ENCODE measurements around the gene ELOVL2. TPM values are rescaled to one million over a fixed set of nuclear protein-coding genes. Genes with fewer than 3 reads are reported as not detected.

Gene ELOVL2
- polyA plus RNA-seq, 2 donors, result 0.04 to 0.08 TPM

Other genes starting within 250 kb of the ELOVL2 start
- gene MAK, start 205.8 kb downstream of the ELOVL2 start, polyA plus RNA-seq, result under 1 TPM; 0.02 to 0.04 TPM
- not detected for gene GCM2, start 162.3 kb downstream of the ELOVL2 start, polyA plus RNA-seq
- under 1 TPM; 0.13 to 0.63 TPM for gene SYCP2L, start 157.3 kb downstream of the ELOVL2 start, polyA plus RNA-seq
- 1 to 10 TPM; 2.1 to 2.9 TPM for gene SMIM13, start 49.5 kb upstream of the ELOVL2 start, polyA plus RNA-seq
- gene ERVFRD-1, start 67.4 kb upstream of the ELOVL2 start, polyA plus RNA-seq, result under 1 TPM; 0.02 to 0.06 TPM
- 1 to 10 TPM; 1.6 to 2.1 TPM for gene NEDD9, start 188.4 kb upstream of the ELOVL2 start, polyA plus RNA-seq